Osteoblast (primary cell): ENCODE measurements around the gene NT5DC1. TPM values are rescaled to one million over a fixed set of nuclear protein-coding genes. Genes with fewer than 3 reads are reported as not detected.

ENCODE experiments used
- DNase-seq: peaks from one replicate; pipeline ENCODE4 v3.0.0; 2011; ENCODE audit warnings: low spot score, mixed read lengths; ENCODE audit not compliant: insufficient read length; ENCODE audit errors: missing footprints
- H2AFZ ChIP-seq: 2 replicates; pipeline ENCODE4 v1.6.0; 2011; ENCODE audit warnings: mild to moderate bottlenecking, low read length
- H3K27ac ChIP-seq: 2 replicates; pipeline ENCODE4 v1.5.1; 2011; ENCODE audit warnings: mild to moderate bottlenecking, low read depth, low read length, moderate library complexity
- H3K27me3 ChIP-seq: 2 replicates; pipeline ENCODE4 v1.6.0; 2012; ENCODE audit warnings: mild to moderate bottlenecking, control low read depth, inconsistent platforms, low read length, moderate library complexity; ENCODE audit not compliant: insufficient read depth
- H3K36me3 ChIP-seq: 2 replicates; pipeline ENCODE4 v1.5.1; 2011; ENCODE audit warnings: mild to moderate bottlenecking, low read length, control low read depth, moderate library complexity; ENCODE audit not compliant: insufficient read depth
- H3K4me1 ChIP-seq: 2 replicates; pipeline ENCODE4 v1.5.1; 2011; ENCODE audit warnings: mild to moderate bottlenecking, low read length, control low read depth, moderate library complexity; ENCODE audit not compliant: insufficient read depth
- H3K4me2 ChIP-seq: 2 replicates; pipeline ENCODE4 v1.6.0; 2011; ENCODE audit warnings: mild to moderate bottlenecking, low read length; ENCODE audit not compliant: insufficient read depth
- H3K4me3 ChIP-seq: fragments of 200-600 bp; sonication (generic); 3 replicates; pipeline ENCODE4 v1.5.1; 2012; ENCODE audit warnings: mild to moderate bottlenecking, low read length, inconsistent platforms; ENCODE audit not compliant: insufficient read depth
- H3K79me2 ChIP-seq: 2 replicates; pipeline ENCODE4 v1.6.0; 2012; ENCODE audit warnings: mild to moderate bottlenecking, low read length, control low read depth, inconsistent platforms; ENCODE audit not compliant: insufficient read depth
- H3K9me3 ChIP-seq: 2 replicates; pipeline ENCODE4 v1.5.1; 2011; ENCODE audit warnings: low read depth, low read length, control low read depth
- H4K20me1 ChIP-seq: 2 replicates; pipeline ENCODE4 v1.6.0; 2012; ENCODE audit warnings: mild to moderate bottlenecking, low read length, control low read depth; ENCODE audit not compliant: insufficient read depth
- total RNA-seq: library from RNA; depleted of rRNA; stranded (reverse); fragments of >200 nt; gene quantifications from 2 replicates; pipeline ENCODE4 v1.2.3, GENCODE V29; 2012
- TF ChIP-seq, protein P1 (sequence below): IDR thresholded peaks from 2 replicates; pipeline ENCODE4 v1.5.1; 2011; ENCODE audit warnings: mild to moderate bottlenecking, low read depth, low read length, moderate library complexity; ENCODE audit errors: extremely low read depth

The NT5DC1 gene
- total RNA-seq, 1 donor, result 7.2 TPM

DNA sequence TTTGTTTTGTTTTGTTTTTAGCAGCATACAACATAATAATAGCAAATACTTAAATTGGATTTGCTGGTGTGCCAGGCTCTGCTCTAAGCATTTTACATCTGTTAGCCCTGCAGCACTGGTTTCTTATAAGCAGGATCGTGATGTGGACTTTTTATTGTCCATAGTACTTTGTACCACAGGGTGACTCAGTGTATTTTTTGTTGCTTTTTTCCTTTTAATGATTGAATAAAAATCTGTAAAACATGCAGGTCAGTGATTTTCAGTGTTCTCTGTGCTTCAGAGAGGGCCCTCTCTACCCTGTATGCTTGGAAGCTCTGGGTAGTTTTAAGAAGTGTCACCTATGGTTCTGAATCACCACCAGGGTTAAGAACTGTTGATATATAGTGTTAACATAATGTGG, 4.0 kb downstream of the NT5DC1 start:
- no peak overlapping the region for H3K27ac ChIP-seq
- no peaks in the 10 kb centered on the region for H3K9me3 ChIP-seq
- no peak overlapping the region for H2AFZ ChIP-seq
- no peaks in the 10 kb centered on the region for H3K27me3 ChIP-seq
- TF ChIP-seq, protein P1, sequence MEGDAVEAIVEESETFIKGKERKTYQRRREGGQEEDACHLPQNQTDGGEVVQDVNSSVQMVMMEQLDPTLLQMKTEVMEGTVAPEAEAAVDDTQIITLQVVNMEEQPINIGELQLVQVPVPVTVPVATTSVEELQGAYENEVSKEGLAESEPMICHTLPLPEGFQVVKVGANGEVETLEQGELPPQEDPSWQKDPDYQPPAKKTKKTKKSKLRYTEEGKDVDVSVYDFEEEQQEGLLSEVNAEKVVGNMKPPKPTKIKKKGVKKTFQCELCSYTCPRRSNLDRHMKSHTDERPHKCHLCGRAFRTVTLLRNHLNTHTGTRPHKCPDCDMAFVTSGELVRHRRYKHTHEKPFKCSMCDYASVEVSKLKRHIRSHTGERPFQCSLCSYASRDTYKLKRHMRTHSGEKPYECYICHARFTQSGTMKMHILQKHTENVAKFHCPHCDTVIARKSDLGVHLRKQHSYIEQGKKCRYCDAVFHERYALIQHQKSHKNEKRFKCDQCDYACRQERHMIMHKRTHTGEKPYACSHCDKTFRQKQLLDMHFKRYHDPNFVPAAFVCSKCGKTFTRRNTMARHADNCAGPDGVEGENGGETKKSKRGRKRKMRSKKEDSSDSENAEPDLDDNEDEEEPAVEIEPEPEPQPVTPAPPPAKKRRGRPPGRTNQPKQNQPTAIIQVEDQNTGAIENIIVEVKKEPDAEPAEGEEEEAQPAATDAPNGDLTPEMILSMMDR, result no peak
- peaks cover 12% of the 10 kb centered on the region for H3K79me2 ChIP-seq
- no peaks in the 10 kb centered on the region for H4K20me1 ChIP-seq
- no peak overlapping the region for H3K4me2 ChIP-seq
- no peak for DNase-seq
- peaks cover 3% of the 10 kb centered on the region for H3K36me3 ChIP-seq
- H3K4me1 ChIP-seq, result peaks cover 15% of the 10 kb centered on the region
- H3K4me3 ChIP-seq, result no peak overlapping the region

DNA sequence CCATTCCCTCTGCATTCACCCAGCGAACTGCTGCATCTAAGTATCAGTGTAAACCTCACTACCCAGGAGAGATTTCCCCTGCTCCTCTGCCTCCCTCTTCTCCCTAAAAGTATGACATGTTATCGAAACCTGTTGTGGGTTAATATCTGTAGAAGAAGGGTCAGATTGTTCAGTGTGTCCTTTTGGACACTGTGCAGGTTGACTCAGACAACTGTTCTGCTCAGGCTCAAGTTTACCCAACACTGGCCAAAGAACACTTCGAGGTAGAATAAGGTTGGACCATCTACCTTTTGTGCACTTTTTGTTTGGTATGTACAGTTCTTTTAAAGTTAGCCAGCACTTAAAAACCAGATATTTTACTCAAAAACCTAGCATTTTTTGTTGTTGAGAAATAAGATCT, 4.6 kb downstream of the NT5DC1 start:
- DNase-seq, result no peak
- peaks cover 15% of the 10 kb centered on the region for H3K4me1 ChIP-seq
- no peak overlapping the region for H3K4me3 ChIP-seq
- TF ChIP-seq, protein P1, result no peak
- H3K36me3 ChIP-seq, result peaks cover 9% of the 10 kb centered on the region
- no peak overlapping the region for H2AFZ ChIP-seq
- H3K79me2 ChIP-seq, result peaks cover 12% of the 10 kb centered on the region
- no peaks in the 10 kb centered on the region for H3K9me3 ChIP-seq
- no peaks in the 10 kb centered on the region for H3K27me3 ChIP-seq
- H3K4me2 ChIP-seq, result no peak overlapping the region
- no peak overlapping the region for H3K27ac ChIP-seq
- H4K20me1 ChIP-seq, result no peaks in the 10 kb centered on the region

DNA sequence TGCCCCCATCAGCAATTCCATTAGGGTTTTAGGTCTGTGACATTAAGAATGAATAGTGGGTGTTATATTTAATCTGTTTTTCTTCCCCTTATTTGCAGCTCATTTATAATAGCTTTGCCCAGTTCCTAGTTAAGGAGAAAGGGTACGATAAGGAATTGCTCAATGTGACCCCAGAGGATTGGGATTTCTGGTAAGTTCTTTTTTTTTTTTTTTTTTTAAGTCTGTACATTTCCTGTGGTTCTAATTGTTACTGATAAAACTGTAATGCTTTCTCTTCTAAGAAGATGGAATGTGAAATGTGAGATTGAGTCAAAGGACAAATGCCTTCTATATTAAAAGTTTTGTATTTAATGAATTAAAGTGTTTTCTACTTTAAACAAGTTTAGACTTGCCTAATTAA, 5.5 kb downstream of the NT5DC1 start:
- no peak overlapping the region for H2AFZ ChIP-seq
- no peaks in the 10 kb centered on the region for H3K27me3 ChIP-seq
- no peaks in the 10 kb centered on the region for H3K9me3 ChIP-seq
- peak overlapping the region; percentile 23 for H3K27ac ChIP-seq
- TF ChIP-seq, protein P1, result no peak
- H4K20me1 ChIP-seq, result no peaks in the 10 kb centered on the region
- H3K4me1 ChIP-seq, result peaks cover 15% of the 10 kb centered on the region
- H3K36me3 ChIP-seq, result peaks cover 17% of the 10 kb centered on the region
- peak overlapping the region; percentile 22 for H3K4me2 ChIP-seq
- H3K79me2 ChIP-seq, result peaks cover 12% of the 10 kb centered on the region
- no peak overlapping the region for H3K4me3 ChIP-seq
- no peak for DNase-seq

DNA sequence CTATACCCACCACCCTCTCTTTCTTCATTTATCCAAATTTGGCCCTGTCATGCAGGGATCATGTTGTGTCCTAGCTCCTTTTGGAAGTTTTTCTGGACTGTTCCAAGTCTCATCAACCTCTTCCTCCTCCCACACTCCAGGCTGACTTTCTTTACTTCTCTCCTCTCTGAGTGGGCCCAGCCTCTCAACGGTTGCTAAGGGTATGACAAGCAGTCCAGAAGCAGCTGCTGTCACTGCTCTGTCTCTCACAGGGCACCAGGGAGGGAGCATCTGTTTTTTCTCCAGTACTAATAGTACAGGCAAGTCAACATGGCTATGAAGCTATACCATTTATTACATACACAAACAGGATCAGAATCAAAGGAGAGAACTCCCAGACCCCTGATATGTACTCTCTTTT, 8.2 kb downstream of the NT5DC1 start:
- Histone ChIP-seq H4K20me1 (no peaks in the 10 kb centered on the region), H3K4me2 (no peak overlapping the region), H3K4me1 (peaks cover 15% of the 10 kb centered on the region), H3K4me3 (no peak overlapping the region), H3K27ac (no peak overlapping the region), H3K79me2 (peaks cover 4% of the 10 kb centered on the region), H3K9me3 (no peaks in the 10 kb centered on the region), H3K36me3 (peaks cover 28% of the 10 kb centered on the region), H3K27me3 (no peaks in the 10 kb centered on the region), H2AFZ (no peak overlapping the region)
- TF ChIP-seq, protein P1, result no peak
- DNase-seq, result no peak
